Aorta (tissue), 5 donors: ENCODE data around the gene TBC1D22A. TPM values are rescaled to one million over a fixed set of nuclear protein-coding genes. Genes with fewer than 3 reads are reported as not detected.
A peak's percentile ranks its signal among the peaks of the same experiment; 100 is the strongest.

ENCODE experiments used
- ATAC-seq: fragments of 200-7000 bp; cut with Tn5 transposase; one replicate; pipeline ENCODE4 v1.9.1; 2022; ENCODE audit warnings: moderate library complexity; ENCODE audit not compliant: low FRiP score
- DNase-seq, 2 donors: peaks; one replicate each; pipeline ENCODE4 v3.0.0-alpha.2; 2020
- H3K27ac ChIP-seq, 2 donors: one replicate each; pipeline ENCODE4 v1.5.1; 2013; ENCODE audit warnings: low read length in 2 of 2, mild to moderate bottlenecking in 2 of 2, moderate library complexity in 2 of 2, control low read depth in 1 of 2, inconsistent platforms in 1 of 2, low read depth in 1 of 2
- H3K27me3 ChIP-seq, 2 donors: one replicate each; pipeline ENCODE4 v1.6.1; 2013; ENCODE audit warnings: control low read depth in 1 of 2, low read length in 1 of 2, mild to moderate bottlenecking in 1 of 2, moderate library complexity in 1 of 2; ENCODE audit not compliant: insufficient read depth in 2 of 2, control insufficient read depth in 1 of 2
- H3K36me3 ChIP-seq, 2 donors: one replicate each; pipeline ENCODE4 v1.6.1; 2013; ENCODE audit warnings: control low read depth in 1 of 2, low read length in 1 of 2, mild to moderate bottlenecking in 1 of 2; ENCODE audit not compliant: insufficient read depth in 2 of 2, control insufficient read depth in 1 of 2
- H3K4me1 ChIP-seq, 2 donors: one replicate each; pipeline ENCODE4 v1.6.1; 2013; ENCODE audit warnings: low read length in 2 of 2, control low read depth in 1 of 2, mild to moderate bottlenecking in 1 of 2, moderate library complexity in 1 of 2; ENCODE audit not compliant: insufficient read depth in 2 of 2, control insufficient read depth in 1 of 2
- H3K4me3 ChIP-seq, 2 donors: one replicate each; pipeline ENCODE4 v1.5.1; 2013; ENCODE audit warnings: low read length in 2 of 2, control low read depth in 1 of 2, mild to moderate bottlenecking in 1 of 2
- H3K9me3 ChIP-seq: one replicate; pipeline ENCODE4 v1.6.1; 2013; ENCODE audit warnings: mild to moderate bottlenecking, low read length; ENCODE audit not compliant: control insufficient read depth
- WGBS, 2 donors: extraction: QIAGEN DNeasy Blood & Tissue Kit; methylation state at CpG; one replicate each; pipeline ENCODE4 v1.1.7; 2013; 5-methylcytosine and 5-hydroxymethylcytosine counted together
- intact Hi-C, 2 donors: fragments of 100-400 bp; cut with DNase I; formaldehyde crosslinking; loops; one replicate each; pipeline versions ENCODE4 v1.14.2 to v1.15.0; 2022
- polyA plus RNA-seq, 2 donors: library from polyadenylated mRNA; stranded (reverse); fragments of 200-250 nt; gene quantifications; one replicate each; pipeline ENCODE4 v1.2.3, GENCODE V29; 2013
- total RNA-seq, 2 donors: library from RNA; stranded (reverse); fragmentation: NEBNext Ultra II Directional; extraction: Animal tissue kit (Norgen Biotek cat#: 25700); gene quantifications; one replicate each; pipeline ENCODE4 v1.2.1, GENCODE V29; 2021
- donor health status: healthy with polysubstance abuse.
- donor health status: Bipolar disorder and iron deficiency.
- donor health status: DM: no; HTN: no; CAD: no.
- donor health status: DM: no; HTN: no; CAD: no.
- donor health status: DM: yes; HTN: yes; CAD: no.

Gene TBC1D22A
- total and polyA plus RNA-seq, 4 donors, result 10.8 to 37.1 (median 17.9) TPM

DNA sequence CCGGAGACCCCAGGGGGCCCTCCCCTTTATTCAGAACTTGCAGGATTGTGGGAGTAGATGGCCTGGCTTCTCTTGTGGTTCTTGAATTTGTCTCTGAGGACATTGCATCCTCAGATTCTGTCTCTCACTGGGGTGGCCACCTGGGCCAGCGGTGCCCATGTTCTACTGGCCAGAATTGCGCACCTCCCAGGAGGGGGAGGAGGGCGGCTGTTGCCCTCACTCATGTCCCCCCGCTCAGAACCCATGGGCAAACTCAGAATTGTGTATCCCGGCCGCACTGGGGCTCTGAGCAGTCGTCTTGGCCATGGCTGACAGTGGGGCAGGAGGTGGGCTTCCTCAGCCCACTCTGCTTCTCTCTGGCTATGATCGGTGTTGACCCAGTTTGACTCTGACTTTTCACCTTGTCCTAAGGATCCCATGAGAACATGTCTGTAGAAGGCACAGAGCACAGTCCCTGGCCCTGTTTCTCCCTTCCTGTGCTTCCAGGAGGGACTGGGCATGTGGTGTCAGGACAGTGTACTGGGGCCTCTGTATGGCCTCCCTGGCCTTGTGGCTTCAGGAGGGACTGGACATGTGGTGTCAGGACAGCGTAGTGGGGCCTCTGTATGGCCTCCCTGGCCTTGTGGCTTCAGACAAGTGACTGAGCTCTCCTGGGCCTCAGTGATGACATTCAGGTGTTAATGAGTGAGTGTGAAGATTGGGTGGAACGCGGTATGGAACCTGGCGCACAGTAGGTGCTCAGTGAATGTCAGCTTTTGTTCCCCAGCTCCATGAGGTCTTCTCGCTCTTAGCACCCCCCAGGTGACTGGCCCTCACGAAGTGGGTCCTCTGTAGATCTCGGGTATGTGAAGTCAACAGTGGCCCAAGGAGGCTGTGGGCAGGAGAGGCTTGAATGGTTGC lies 99.3 kb downstream of the TBC1D22A start:
- intact Hi-C loops, result no loop called here

DNA sequence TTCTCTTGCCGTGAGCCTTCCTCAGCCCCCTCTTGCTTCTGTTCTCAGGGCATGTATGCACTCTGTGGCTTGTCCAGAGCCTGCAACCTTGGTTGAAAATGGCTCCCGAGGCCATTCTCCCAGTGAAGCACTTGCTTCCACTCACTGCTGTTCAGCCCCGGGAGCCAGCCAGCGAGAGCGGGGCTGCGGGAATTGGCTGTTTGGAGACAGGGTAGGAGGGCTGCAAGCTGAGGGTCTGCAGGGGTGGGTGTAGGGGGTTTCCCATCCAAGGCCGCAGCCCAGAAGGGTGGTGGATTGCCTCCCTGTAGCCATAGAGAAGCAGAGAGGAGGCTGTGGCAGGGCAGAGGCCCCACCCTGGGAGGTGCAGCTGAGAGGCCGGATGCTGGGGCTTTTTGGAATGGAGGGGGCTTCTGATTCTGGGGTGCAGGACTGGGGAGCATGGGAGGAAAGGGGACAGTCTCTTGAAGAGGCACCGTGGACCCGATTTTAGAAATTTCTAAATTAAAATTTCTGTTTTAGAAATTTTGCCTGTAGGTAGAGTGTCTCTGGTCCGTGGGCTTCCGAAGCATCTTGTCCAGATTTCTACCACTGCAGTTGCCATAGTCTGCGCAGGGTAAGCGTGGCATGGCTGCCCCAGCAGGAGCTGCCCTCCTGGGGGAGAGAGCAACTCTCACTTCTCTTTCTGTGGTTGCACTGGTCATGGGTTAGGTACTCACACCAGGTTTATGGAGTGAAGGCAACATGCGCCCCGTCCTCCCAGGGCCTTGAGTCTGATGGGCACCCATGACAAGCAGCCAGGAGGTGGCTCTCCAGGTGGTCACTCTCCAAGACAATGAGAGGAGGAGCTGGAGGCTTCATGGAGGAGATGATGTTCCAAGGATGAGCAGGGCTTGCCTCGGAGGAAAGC lies 100.2 kb downstream of the TBC1D22A start:
- H3K27me3 ChIP-seq, result no peaks in the 10 kb centered on the region
- H3K36me3 ChIP-seq, result peaks cover 0 to 2% of the 10 kb centered on the region in 2 donors
- no peak overlapping the region for H3K27ac ChIP-seq
- intact Hi-C loops, result no loop called here
- ATAC-seq (no peak), DNase-seq (no peak)
- H3K4me3 ChIP-seq, result no peak overlapping the region
- 95 to 96% methylated on average over 17 of the region's 17 CpGs for WGBS, 2 donors
- no peaks in the 10 kb centered on the region for H3K4me1 ChIP-seq
- no peaks in the 10 kb centered on the region for H3K9me3 ChIP-seq

More for the DNA sequence above, 99.3 kb downstream of the TBC1D22A start:
- Histone ChIP-seq H3K4me1 (no peaks in the 10 kb centered on the region), H3K4me3 (no peak overlapping the region), H3K9me3 (no peaks in the 10 kb centered on the region), H3K27me3 (no peaks in the 10 kb centered on the region), H3K27ac (no peak overlapping the region), H3K36me3 (no peaks in the 10 kb centered on the region)
- DNase-seq (no peak), ATAC-seq (peak; percentile 19)
- WGBS, 2 donors, result 95 to 98% methylated on average over 16 of the region's 16 CpGs

DNA sequence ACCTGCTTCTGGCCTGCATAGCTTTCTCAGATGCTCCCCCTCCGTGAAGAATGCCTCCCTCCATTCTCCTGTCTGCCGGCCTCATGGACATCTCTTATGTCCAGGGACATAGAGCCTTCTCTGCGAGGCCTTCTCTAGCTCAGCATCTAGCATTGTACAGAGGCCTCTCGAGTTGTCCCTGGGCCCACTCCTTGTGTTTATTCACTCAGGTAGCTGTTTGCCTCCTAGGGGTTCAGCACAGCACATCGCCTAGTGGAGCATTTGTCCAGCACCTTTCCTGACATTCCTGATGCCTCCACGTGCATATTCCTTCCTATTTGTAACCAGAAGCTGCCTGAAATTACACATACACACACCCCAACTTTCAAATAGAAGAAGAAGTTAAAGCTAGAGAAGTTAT lies 101.3 kb downstream of the TBC1D22A start:
- ATAC-seq, result no peak
- intact Hi-C loops, result no loop called here
- no peak for DNase-seq

DNA sequence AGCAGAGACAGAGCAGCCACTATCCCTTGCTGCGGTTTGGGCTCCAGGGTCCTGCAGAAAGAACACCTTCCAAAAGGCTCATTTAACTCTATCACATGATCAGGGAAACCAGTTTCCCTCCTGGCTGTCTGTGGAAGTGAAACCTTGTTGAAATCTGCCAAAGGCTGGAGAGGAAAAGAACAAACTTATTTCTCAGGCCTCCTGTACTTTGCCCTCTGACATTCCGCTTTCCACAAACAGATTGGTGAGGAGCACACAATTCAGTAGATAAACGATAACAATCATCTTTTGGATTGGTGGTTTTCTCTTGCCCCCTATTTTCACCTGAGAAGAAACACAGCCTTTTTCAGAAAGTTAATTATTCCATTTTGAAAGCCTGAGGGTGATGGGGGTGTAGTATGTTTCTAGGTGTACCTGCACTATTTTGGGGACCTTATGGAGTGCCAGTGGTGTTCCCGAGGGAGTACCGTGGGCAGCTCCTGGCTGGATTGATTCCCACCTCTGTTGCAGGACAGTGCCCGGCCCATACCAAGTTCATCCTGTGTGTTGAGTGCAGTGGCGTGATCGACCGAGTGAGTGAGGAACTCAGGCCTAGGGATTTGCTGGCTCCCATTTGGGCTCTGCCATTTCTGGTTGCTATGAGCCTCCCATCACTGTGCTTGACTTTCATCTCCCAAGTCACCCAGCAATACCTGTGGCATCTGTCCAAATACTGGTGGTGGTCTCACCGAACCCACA lies 102.0 kb downstream of the TBC1D22A start:
- intact Hi-C loops, result no loop called here

More for the DNA sequence above, 101.3 kb downstream of the TBC1D22A start:
- 74 to 84% methylated on average over 6 of the region's 6 CpGs for WGBS, 2 donors
- Histone ChIP-seq H3K27me3 (no peaks in the 10 kb centered on the region), H3K36me3 (peaks cover 0 to 2% of the 10 kb centered on the region in 2 donors), H3K4me1 (no peaks in the 10 kb centered on the region), H3K9me3 (no peaks in the 10 kb centered on the region), H3K27ac (no peak overlapping the region), H3K4me3 (no peak overlapping the region)

DNA sequence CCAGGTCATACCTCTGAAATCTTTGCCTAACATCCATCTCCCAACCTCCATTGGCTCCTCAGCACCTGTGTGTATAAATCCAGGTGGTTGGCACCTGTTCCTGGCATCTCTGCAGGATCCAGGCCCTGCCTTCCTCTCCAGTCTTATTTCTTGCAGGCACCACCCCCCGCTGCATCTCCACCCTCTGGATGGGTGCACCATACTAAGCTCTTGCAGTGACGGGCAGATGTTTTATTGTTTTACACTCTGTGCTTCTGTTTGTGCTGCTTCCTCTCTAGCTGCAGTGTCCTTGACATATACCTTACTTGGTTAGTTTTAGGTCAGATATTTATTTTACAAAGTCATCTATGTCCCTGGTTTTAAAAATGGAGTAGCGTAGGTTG lies 102.6 kb downstream of the TBC1D22A start:
- Histone ChIP-seq H3K27ac (no peak overlapping the region), H3K4me1 (no peaks in the 10 kb centered on the region), H3K9me3 (no peaks in the 10 kb centered on the region), H3K36me3 (peaks cover 0 to 2% of the 10 kb centered on the region in 2 donors), H3K27me3 (no peaks in the 10 kb centered on the region), H3K4me3 (no peak overlapping the region)
- WGBS, 2 donors, result 96 to 99% methylated on average over 3 of the region's 3 CpGs
- DNase-seq (no peak), ATAC-seq (no peak)
- intact Hi-C loops, result no loop called here

More for the DNA sequence above, 102.0 kb downstream of the TBC1D22A start:
- H3K27me3 ChIP-seq, result no peaks in the 10 kb centered on the region
- H3K27ac ChIP-seq, result no peak overlapping the region
- ATAC-seq (no peak), DNase-seq (no peak)
- no peak overlapping the region for H3K4me3 ChIP-seq
- 93 to 95% methylated on average over 10 of the region's 10 CpGs for WGBS, 2 donors
- peaks cover 0 to 2% of the 10 kb centered on the region in 2 donors for H3K36me3 ChIP-seq
- no peaks in the 10 kb centered on the region for H3K4me1 ChIP-seq
- H3K9me3 ChIP-seq, result no peaks in the 10 kb centered on the region

DNA sequence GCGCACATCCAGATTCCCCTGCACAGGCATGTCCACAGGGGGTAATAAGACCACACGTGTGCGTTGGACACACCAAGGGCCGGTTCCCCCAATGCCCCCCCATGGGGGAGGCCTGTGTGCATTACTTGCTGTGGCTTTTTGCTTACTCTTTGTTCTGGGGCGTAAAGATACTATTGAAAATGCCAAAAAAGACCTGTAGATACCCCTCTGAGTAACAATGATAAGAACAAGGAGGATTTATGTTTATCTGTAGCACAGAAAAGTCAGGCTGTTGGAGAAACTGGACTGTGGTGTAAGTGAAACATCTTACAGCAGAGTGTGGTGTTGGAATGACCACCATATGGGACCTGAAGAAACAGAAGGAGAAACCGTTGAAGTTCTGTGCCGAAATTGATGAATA lies 103.2 kb downstream of the TBC1D22A start:
- Histone ChIP-seq H3K27ac (no peak overlapping the region), H3K4me3 (no peak overlapping the region), H3K4me1 (no peaks in the 10 kb centered on the region), H3K27me3 (no peaks in the 10 kb centered on the region), H3K9me3 (peaks cover 2% of the 10 kb centered on the region), H3K36me3 (peaks cover 0 to 2% of the 10 kb centered on the region in 2 donors)
- 95 to 96% methylated on average over 7 of the region's 7 CpGs for WGBS, 2 donors
- ATAC-seq (no peak), DNase-seq (no peak)
- intact Hi-C loops, result no loop called here

DNA sequence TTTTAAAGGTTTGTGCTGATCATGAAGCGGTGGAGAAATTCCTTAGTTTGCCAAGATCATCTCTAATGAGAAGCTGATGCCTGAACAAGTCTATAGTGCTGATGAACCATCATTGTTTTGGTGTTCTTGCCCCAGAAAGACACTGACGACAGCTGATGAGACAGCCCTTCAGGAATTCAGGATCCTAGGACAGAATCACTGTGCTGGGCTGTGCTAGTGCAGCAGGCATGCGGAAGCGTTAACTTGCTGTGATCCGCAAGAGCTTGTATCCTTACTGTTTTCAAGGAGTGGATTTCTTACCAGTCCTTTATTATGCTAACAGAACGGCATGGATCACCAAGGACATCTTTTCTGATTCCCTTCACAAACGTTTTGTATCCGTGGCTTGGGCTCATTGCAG lies 104.1 kb downstream of the TBC1D22A start:
- intact Hi-C loops, result no loop called here

DNA sequence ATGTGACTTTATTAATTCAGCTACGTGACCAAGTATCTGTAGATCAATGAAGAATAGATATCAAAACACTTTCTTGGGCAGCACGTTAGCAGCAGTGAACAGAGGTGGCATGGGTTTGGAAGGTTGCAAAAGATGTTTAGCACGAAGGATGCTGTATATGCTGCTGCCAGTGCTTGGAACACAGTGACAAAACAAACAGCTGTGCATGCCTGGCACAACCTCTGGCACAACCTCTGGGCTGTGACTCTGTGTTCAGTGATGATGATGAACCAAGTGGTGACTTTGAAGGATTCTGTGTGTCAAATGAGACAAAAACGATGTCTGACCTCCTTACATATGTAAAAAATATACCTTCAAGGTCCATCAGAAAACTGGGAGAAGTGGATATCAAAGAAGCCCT lies 104.7 kb downstream of the TBC1D22A start:
- 93 to 96% methylated on average over 4 of the region's 4 CpGs for WGBS, 2 donors
- H3K4me1 ChIP-seq, result no peaks in the 10 kb centered on the region
- H3K27me3 ChIP-seq, result no peaks in the 10 kb centered on the region
- H3K4me3 ChIP-seq, result no peak overlapping the region
- DNase-seq (no peak), ATAC-seq (no peak)
- peaks cover 2% of the 10 kb centered on the region for H3K9me3 ChIP-seq
- H3K27ac ChIP-seq, result no peak overlapping the region
- intact Hi-C loops, result no loop called here
- peaks cover 0 to 2% of the 10 kb centered on the region in 2 donors for H3K36me3 ChIP-seq

More for the DNA sequence above, 104.1 kb downstream of the TBC1D22A start:
- Histone ChIP-seq H3K36me3 (peaks cover 0 to 2% of the 10 kb centered on the region in 2 donors), H3K9me3 (peaks cover 2% of the 10 kb centered on the region), H3K27me3 (no peaks in the 10 kb centered on the region), H3K4me1 (no peaks in the 10 kb centered on the region), H3K4me3 (no peak overlapping the region), H3K27ac (no peak overlapping the region)
- ATAC-seq (no peak), DNase-seq (no peak)
- 86% methylated on average over 8 of the region's 8 CpGs for WGBS, 2 donors
